IMR-90 (cell line): ENCODE data around the gene MYO7B. TPM values are rescaled to one million over a fixed set of nuclear protein-coding genes. Genes with fewer than 3 reads are reported as not detected.

Source experiments
- ATAC-seq: fragments of 200-7000 bp; cut with Tn5 transposase; 2 replicates; pipeline ENCODE4 v1.9.1; 2020; ENCODE audit warnings: low read depth, mild to moderate bottlenecking, moderate library complexity
- BruUV-seq: library from RNA; stranded (reverse); fragments of 400-500 nt; replicated peaks from 2 replicates; lab custom pipeline; 2021; lab: Mats Ljungman, UMichigan
- CTCF ChIA-PET: fragments of 300-600 bp; formaldehyde crosslinking; extraction: SDS; loops from one replicate; lab custom pipeline; 2021; ENCODE audit warnings: antibody characterized with exemption; lab: Yijun Ruan, JAX
- POLR2A ChIA-PET: fragments of 300-600 bp; sonication (Branson Sonifier 250); formaldehyde crosslinking; loops from one replicate; lab custom pipeline; 2022; ENCODE audit warnings: antibody characterized with exemption; ENCODE audit not compliant: unreplicated experiment; lab: Charles Lee
- DNase-seq: peaks from one replicate; pipeline ENCODE4 v3.0.0; 2013
- H2AFZ ChIP-seq: replicated peaks from 2 replicates; pipeline ENCODE3; 2013; ENCODE audit warnings: low read length, mild to moderate bottlenecking; ENCODE audit not compliant: poor library complexity
- H2AK5ac ChIP-seq: 2 replicates; pipeline ENCODE4 v1.6.1; 2013; ENCODE audit warnings: low read depth, low read length, inconsistent platforms
- H2AK9ac ChIP-seq: replicated peaks from 2 replicates; pipeline ENCODE3; 2013; ENCODE audit warnings: mild to moderate bottlenecking, low read depth, low read length, moderate library complexity; ENCODE audit not compliant: poor library complexity
- H2BK120ac ChIP-seq: 2 replicates; pipeline ENCODE4 v1.6.1; 2013; ENCODE audit warnings: low read depth, low read length, inconsistent platforms
- H2BK15ac ChIP-seq: 3 replicates; pipeline ENCODE4 v1.6.1; 2013; ENCODE audit warnings: low read depth, low read length, inconsistent platforms
- H2BK20ac ChIP-seq: 2 replicates; pipeline ENCODE4 v1.6.1; 2013; ENCODE audit warnings: low read depth, mild to moderate bottlenecking, inconsistent platforms, low read length, moderate library complexity
- H2BK5ac ChIP-seq: 2 replicates; pipeline ENCODE4 v1.6.1; 2013; ENCODE audit warnings: mild to moderate bottlenecking, low read depth, low read length, inconsistent platforms; ENCODE audit not compliant: poor library complexity, severe bottlenecking
- H3K14ac ChIP-seq: replicated peaks from 2 replicates; pipeline ENCODE4 v1.6.1; 2013; ENCODE audit warnings: low read depth, low read length, inconsistent platforms
- H3K18ac ChIP-seq: 2 replicates; pipeline ENCODE4 v1.6.1; 2013; ENCODE audit warnings: low read depth, low read length, control low read depth
- H3K23ac ChIP-seq: 2 replicates; pipeline ENCODE4 v1.6.1; 2013; ENCODE audit warnings: low read depth, low read length, inconsistent platforms
- H3K27ac ChIP-seq: 2 replicates; pipeline ENCODE4 v1.5.1; 2013; ENCODE audit warnings: mild to moderate bottlenecking, control low read depth, low read length; ENCODE audit not compliant: insufficient read depth
- H3K27me3 ChIP-seq: 2 replicates; pipeline ENCODE4 v1.6.1; 2013; ENCODE audit warnings: low read length; ENCODE audit not compliant: control insufficient read depth, insufficient read depth
- H3K36me3 ChIP-seq: 2 replicates; pipeline ENCODE4 v1.6.1; 2013; ENCODE audit warnings: low read length, mixed read lengths; ENCODE audit not compliant: control insufficient read depth, insufficient read depth
- H3K4ac ChIP-seq: 2 replicates; pipeline ENCODE4 v1.6.1; 2013; ENCODE audit warnings: low read depth, low read length, inconsistent platforms
- H3K4me1 ChIP-seq: 2 replicates; pipeline ENCODE4 v1.6.1; 2013; ENCODE audit warnings: low read length, mixed read lengths; ENCODE audit not compliant: control insufficient read depth, insufficient read depth
- H3K4me2 ChIP-seq: 2 replicates; pipeline ENCODE4 v1.6.1; 2013; ENCODE audit warnings: low read depth, mild to moderate bottlenecking, control low read depth, low read length, moderate library complexity
- H3K4me3 ChIP-seq: 2 replicates; pipeline ENCODE4 v1.5.1; 2013; ENCODE audit warnings: low read depth, mild to moderate bottlenecking, control low read depth, low read length, moderate library complexity; ENCODE audit not compliant: insufficient read depth
- H3K56ac ChIP-seq: 2 replicates; pipeline ENCODE4 v1.6.1; 2013; ENCODE audit warnings: low read length, inconsistent platforms; ENCODE audit not compliant: insufficient read depth; ENCODE audit errors: extremely low read depth
- H3K79me1 ChIP-seq, 2 experiments: 2 replicates each; pipeline ENCODE4 v1.6.1; 2013; ENCODE audit warnings: low read length in 2 of 2, inconsistent platforms in 1 of 2, low read depth in 1 of 2
- H3K9ac ChIP-seq: 2 replicates; pipeline ENCODE4 v1.6.1; 2013; ENCODE audit warnings: low read depth, low read length, control low read depth
- H3K9me1 ChIP-seq: 2 replicates; pipeline ENCODE4 v1.6.1; 2013; ENCODE audit warnings: low read length, inconsistent platforms; ENCODE audit not compliant: insufficient read depth
- H3K9me3 ChIP-seq: 2 replicates; pipeline ENCODE4 v1.6.1; 2013; ENCODE audit warnings: low read length; ENCODE audit not compliant: control insufficient read depth, insufficient read depth
- H4K20me1 ChIP-seq: 2 replicates; pipeline ENCODE4 v1.6.1; 2013; ENCODE audit warnings: low read length, inconsistent platforms; ENCODE audit not compliant: insufficient read depth
- H4K5ac ChIP-seq: 2 replicates; pipeline ENCODE4 v1.6.1; 2013; ENCODE audit warnings: mild to moderate bottlenecking, low read depth, low read length, control low read depth
- H4K8ac ChIP-seq, 2 experiments: 2 replicates each; pipeline ENCODE4 v1.6.1; 2013; ENCODE audit warnings: low read depth in 2 of 2, low read length in 2 of 2, control low read depth in 1 of 2, inconsistent platforms in 1 of 2
- H4K91ac ChIP-seq: 2 replicates; pipeline ENCODE4 v1.6.1; 2013; ENCODE audit warnings: low read depth, low read length, inconsistent platforms; ENCODE audit not compliant: insufficient read depth
- CTCF ChIP-seq: conservative IDR thresholded peaks from 2 replicates; pipeline ENCODE4 v1.5.1; 2012; ENCODE audit warnings: mild to moderate bottlenecking, low read depth, low read length, improper control_type of control experiment
- WGBS, 2 experiments: methylation state at CpG; one replicate each; pipeline versions ENCODE4 v1.1.5 to v1.1.7; 2013; ENCODE audit warnings: missing lambda C conversion rate in 2 of 2; ENCODE audit not compliant: insufficient read length in 1 of 2; ENCODE audit errors: extremely low coverage in 2 of 2; 5-methylcytosine and 5-hydroxymethylcytosine counted together
- dilution Hi-C: fragments of 300-500 bp; cut with HindIII; formaldehyde crosslinking; loops from one replicate; pipeline ENCODE4 v1.14.3; 2018; ENCODE audit warnings: low sequenced_read_pairs; ENCODE audit not compliant: unreplicated experiment
- in situ Hi-C: fragments of 300-500 bp; cut with MboI; formaldehyde crosslinking; loops from 3 replicates; pipeline ENCODE4 v1.14.3; 2019; ENCODE audit warnings: low sequenced_read_pairs, inconsistent platforms, mixed read lengths
- intact Hi-C: fragments of 100-400 bp; cut with micrococcal nuclease; formaldehyde crosslinking; loops from 2 replicates; pipeline ENCODE4 v1.10.0; 2022
- polyA plus RNA-seq, 3 experiments: library from polyadenylated mRNA; depleted of rRNA; stranded (reverse); fragments of >200 nt; gene quantifications; 2 replicates each; pipeline ENCODE4 v1.2.3, GENCODE V29; 2012; ENCODE audit warnings: low replicate concordance in 1 of 3
- total RNA-seq: library from RNA; depleted of rRNA; stranded (reverse); fragments of >200 nt; gene quantifications from 2 replicates; pipeline ENCODE4 v1.2.3, GENCODE V29; 2012

The MYO7B gene
- total and polyA plus RNA-seq, 2 of the 4 experiments (the other 2 are of a cell fraction): 0.18 to 0.46 TPM

DNA sequence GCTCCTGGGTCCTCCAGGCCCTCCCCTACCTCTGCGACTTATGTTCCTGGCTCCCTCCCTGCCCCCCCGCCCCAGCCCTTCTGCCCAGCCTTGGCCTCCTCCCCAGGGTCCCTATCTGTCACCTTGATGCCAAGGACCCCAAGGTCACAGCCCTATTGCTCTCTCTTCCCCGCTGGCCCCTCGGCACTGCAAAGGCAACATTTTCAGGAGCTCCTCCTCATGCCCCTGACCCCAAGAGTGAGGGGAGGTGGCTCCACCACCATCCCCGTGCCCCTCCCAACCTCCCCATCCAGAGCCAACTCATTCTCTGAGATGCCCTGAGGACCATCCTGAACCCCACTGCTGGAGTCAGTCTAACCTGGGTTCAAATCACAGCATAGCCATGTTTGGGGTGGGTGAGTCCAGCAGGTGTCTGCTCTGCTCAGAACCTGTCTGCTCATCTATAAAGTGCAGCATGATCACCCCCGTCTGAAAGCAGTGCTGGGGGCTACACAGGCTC lies 128.1 kb downstream of the MYO7B start:
- ChIA-PET CTCF (no interaction called here), POLR2A (interaction anchor here (0.5 kb wide), 1 partner anchor 608 kb away, joined by 11 read pairs; no protein-coding TSS in a partner anchor)
- no TSS peak for BruUV-seq
- H4K5ac ChIP-seq: no peak overlapping the region
- H2BK20ac ChIP-seq: no peak overlapping the region
- no peak overlapping the region for H3K56ac ChIP-seq
- peaks cover 23% of the 10 kb centered on the region for H3K9me1 ChIP-seq
- TF ChIP-seq CTCF: no peak
- H2AK9ac ChIP-seq: no peak overlapping the region
- H3K14ac ChIP-seq: no peak overlapping the region
- H3K4me1 ChIP-seq: peaks cover 14% of the 10 kb centered on the region
- peaks cover 7% of the 10 kb centered on the region for H3K36me3 ChIP-seq
- H3K4me2 ChIP-seq: no peak overlapping the region
- no peak overlapping the region for H2AFZ ChIP-seq
- no peak for DNase-seq
- H3K4me3 ChIP-seq: no peak overlapping the region
- H3K4ac ChIP-seq: no peak overlapping the region
- H4K8ac ChIP-seq: no peak overlapping the region
- H2AK5ac ChIP-seq: no peak overlapping the region
- H3K9ac ChIP-seq: no peak overlapping the region
- intact Hi-C loops: no loop called here
- H3K79me1 ChIP-seq: peaks cover 22 to 74% of the 10 kb centered on the region in 2 experiments
- H3K23ac ChIP-seq: no peak overlapping the region
- no peaks in the 10 kb centered on the region for H3K27me3 ChIP-seq
- no peak overlapping the region for H3K18ac ChIP-seq
- H4K20me1 ChIP-seq: peaks cover 67% of the 10 kb centered on the region
- no peak for ATAC-seq
- in situ Hi-C loops: no loop called here
- dilution Hi-C loops: no loop called here
- no CpG with 5 or more reads among the region's 6 CpGs for WGBS, 2 experiments
- H2BK120ac ChIP-seq: no peak overlapping the region
- H2BK15ac ChIP-seq: no peak overlapping the region
- no peak overlapping the region for H2BK5ac ChIP-seq
- H4K91ac ChIP-seq: no peak overlapping the region
- peaks cover 2% of the 10 kb centered on the region; the same call in 1 of the 2 replicates for H3K9me3 ChIP-seq
- H3K27ac ChIP-seq: no peak overlapping the region
